HG02678 (cell line): ENCODE measurements around the gene PRM1.

Source experiments
- ATAC-seq: cut with Tn5 transposase; IDR thresholded peaks from one replicate; pipeline ENCODE4 v1.9.1; 2021; ENCODE audit warnings: mild to moderate bottlenecking, moderate library complexity; ENCODE audit not compliant: unreplicated experiment

Gene PRM1

GRCh38 chr16:11254913-11255736 lies 26.0 kb downstream of the PRM1 start:
- peak; percentile 1 for ATAC-seq

- ATAC-seq = no peak
Observed at GRCh38 chr16:11253995-11254912, 26.9 kb downstream of the PRM1 start.

DNA sequence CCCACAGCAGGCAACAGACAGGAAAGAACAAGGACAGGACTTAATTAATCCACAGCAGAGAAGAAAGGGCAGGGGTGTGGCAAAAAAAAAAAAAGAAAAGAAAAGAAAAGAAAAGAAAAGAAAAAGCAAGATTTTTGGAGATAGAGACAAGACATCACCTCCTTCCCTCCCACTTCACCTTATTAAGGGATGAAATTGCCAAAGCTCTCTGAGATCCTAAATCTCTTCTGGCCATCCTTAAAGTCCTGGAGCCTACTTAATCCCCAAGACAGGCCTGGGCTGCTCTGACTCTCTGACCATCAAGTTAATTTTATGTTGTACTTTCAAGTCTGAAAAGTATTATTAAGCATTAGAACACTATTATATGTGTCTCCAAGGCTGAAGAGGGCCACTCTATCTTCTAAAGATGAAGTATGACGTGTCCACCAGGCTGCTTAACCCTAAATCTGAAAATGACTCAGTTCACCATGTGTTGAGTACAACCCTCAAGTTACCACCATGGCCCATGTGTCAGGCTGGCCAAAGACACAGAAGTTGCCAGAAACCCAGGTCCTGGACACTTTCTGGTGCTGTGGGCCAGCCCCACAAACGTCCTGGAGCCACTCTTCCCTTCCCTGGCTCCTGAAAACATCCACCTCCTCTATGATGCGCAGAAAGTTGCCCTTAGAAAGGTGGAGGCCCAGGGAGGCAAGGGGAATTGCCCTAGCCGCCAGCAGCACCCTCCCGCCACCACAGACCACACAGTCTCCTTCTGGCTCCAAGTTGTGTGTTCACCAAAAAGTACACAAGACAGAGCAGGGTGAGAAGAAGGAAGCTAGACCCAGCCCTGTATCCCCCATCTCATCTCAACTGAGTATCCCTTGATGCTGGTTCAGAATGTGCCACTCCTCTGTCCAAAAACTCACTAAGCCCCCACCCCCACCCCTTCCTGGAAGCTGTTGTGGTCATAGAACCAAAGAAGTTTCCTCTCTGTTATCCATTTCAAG lies 27.8 kb downstream of the PRM1 start:
- no peak for ATAC-seq

DNA sequence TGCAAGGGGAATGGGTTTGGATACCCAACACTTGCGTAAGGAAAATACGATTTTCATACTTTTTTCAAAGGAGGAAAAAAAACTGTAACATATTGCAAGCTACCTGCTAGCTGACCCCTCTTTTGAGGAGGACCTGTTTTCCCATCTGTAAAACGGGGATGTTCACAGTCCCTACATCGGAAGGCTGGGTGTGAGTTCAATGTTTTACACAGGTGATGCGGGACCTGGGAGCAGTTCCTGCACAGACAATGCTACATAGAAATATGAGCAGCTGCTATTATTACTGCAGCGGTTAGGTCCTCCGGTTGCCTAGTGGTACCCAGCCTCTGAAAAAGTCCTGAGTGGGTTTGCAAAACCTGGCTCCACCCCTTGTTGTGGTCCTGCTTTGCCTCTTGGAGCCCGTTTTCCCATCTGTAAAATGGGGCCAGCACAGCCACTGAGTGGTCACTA lies 28.6 kb downstream of the PRM1 start:
- ATAC-seq = no peak

DNA sequence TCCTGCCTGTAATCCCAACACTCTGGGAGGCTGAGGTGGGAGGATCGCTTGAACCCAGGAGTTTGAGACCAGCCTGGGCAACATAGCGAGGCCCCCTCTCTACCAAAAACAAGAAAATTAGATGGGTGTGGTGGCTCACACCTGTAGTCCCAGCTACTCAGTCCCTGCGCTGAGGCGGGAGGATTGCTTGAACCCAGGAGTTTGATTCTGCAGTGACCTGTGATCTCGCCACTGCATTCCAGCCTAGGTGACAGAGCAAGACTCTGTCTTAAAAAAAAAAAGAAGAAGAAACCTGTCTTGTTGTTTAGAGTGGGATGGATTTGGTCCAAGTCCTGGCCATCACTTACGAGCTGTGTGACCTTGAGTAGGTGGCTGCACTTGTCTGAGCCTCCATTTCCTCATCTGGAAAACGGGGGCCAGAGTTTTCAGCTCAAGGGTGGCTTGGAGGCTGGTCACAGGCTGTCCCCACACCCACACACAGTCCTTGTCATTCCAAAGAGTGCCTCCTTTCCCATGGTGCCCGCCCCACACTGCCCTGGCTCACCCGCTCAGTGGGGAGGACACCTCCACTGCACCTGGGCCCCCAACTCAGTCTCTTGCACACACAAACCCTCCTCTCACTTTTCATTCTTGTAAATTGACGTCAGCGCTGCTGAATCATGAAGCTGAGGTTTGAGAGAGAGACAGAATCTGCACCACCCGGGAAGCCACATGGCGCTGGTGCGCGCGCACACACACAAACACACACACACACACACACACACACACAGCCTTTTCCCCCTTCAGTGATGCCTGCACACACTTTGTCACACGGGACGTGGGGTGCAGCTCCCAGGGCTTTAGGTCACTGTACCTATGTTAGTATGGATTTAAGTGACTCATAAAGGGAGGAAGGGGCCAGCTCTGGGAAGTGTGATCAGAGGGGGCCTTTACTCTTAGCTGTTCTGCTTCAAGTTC lies 29.3 kb downstream of the PRM1 start:
- no peak for ATAC-seq

GRCh38 chr16:11250786-11251524 lies 30.2 kb downstream of the PRM1 start:
- no peak for ATAC-seq

- ATAC-seq = no peak
Observed at GRCh38 chr16:11250091-11250785, 30.9 kb downstream of the PRM1 start.

DNA sequence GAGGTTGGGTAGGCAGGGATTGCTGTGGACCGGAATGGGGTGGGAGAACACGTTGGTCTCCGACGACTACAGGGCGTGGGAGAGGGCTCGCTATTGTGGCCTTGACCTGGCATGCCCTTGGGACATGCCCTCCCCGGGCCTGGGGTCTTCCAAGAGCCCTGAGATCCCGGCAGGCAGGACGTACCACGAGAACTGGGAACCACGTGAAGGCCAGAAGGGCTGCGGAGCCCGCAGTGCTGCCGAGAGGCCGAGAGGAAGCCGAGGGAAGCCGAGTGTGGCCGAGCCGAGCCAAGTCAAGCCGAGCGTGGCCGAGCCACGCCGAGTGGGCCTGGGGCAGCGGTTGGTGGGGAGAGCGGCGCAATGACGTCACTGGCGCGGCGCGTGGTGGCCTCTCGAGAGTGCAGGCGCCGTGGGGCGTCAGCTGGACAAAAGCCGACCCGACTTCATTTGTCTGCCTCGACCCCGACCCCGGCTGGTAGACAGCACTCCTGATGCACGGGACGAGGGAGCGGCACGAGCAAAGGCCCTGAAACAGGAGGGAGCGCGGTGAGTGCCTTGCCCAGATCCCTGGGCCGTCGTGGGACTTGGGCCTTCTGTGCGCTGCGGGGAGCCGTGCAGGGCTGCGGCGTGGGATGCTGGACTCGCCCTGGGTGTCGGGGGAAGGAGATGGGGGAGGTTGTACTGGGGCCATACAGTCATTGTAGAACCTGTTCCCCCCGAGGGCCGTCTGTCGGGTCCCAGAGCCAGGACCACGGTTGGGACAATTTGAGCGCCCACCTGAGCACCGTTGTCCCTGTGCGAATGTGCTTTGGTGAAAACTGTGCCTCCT lies 31.7 kb downstream of the PRM1 start:
- ATAC-seq = no peak

DNA sequence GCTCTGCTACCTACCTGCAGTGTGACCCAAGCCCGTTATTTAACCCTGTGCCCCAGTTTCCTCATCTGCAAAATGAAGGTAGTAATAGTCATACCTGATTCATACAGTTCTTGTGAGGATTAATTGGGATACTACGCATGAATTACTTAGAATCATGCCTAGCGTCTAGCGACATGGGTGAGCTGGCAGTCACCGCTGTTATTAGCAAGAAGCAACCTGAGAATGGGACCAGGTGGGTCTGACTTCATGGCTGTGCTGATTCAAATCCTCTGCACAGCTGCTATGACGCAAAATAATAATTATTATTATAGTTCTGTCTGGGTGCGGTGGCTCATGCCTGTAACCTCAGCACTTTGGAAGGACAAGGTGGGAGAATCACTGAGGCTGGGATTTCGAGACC lies 33.0 kb downstream of the PRM1 start:
- no peak for ATAC-seq

DNA sequence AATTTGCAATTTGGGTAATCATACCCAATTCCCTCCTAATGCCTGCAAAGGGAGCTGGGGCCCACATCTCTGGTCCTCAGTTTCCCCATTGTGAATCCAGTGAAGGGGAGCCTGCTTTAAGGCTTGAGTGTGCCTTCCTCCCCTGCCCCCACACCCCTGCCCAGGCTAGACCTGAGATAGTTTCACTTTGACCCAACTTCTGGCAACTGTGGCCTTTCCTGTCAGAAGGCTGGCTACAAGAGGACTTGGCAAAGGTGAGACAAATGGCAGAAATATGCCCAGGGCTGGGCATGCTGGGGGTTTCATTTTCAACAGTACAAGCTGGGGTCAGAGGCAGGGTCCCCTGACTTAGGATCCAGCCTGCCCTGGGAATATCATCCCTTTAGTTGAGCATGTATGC lies 35.1 kb downstream of the PRM1 start:
- no peak for ATAC-seq

- ATAC-seq = no peak
Observed at GRCh38 chr16:11245222-11245737, 35.9 kb downstream of the PRM1 start.

DNA sequence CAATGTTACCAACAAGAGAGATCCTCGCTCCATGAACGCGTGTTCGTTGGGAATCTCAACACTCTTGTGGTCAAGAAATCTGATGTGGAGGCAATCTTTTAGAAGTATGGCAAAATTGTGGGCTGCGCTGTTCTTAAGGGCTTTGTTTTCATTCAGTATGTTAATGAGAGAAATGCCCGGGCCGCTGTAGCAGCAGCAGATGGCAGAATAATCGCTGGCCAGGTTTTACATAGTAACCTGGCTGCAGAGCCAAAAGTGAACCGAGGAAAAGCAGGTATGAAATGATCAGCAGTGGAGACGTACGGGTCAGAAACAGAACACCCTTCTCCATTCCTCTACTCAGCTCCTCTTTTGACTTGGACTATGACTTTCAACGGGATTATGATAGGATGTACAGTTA lies 38.5 kb downstream of the PRM1 start:
- ATAC-seq = no peak

GRCh38 chr16:11241480-11242204 lies 39.5 kb downstream of the PRM1 start:
- no peak for ATAC-seq

- ATAC-seq = no peak
Observed at GRCh38 chr16:11240636-11241473, 40.3 kb downstream of the PRM1 start.
